ENCODE results near the gene MIAT. TPM values are rescaled to one million over a fixed set of nuclear protein-coding genes. Genes with fewer than 3 reads are reported as not detected.

Gene MIAT
- total and polyA plus RNA-seq, 2 of the 4 experiments (the other 2 are of a cell fraction), result 0.54 to 0.65 TPM

GRCh38 chr22:26713823-26714449 lies 56.5 kb downstream of the MIAT start:
- H3K4me3 ChIP-seq (ENCODE audit: insufficient read depth, low read depth, low read length), result no peak overlapping the region
- WGBS, 2 experiments (ENCODE audit: extremely low coverage in 2 of 2, insufficient read length in 1 of 2), result 61% methylated on average over 10 of the region's 12 CpGs; no CpG with 5 or more reads in 1 of the 2 experiments
- peak overlapping the region; percentile 47 for H2BK120ac ChIP-seq (ENCODE audit: low read depth, low read length)
- peaks cover 0 to 19% of the 10 kb centered on the region in 2 experiments; a peak in 2 of 4 replicates for H3K79me1 ChIP-seq (ENCODE audit: low read depth in 1 of 2, low read length in 2 of 2)
- peak overlapping the region; percentile 40; the same call in 1 of the 2 replicates for H2AK5ac ChIP-seq (ENCODE audit: low read depth, low read length)
- peaks cover 27% of the 10 kb centered on the region for H3K9me1 ChIP-seq (ENCODE audit: insufficient read depth, low read length)
- no TSS peak for BruUV-seq (replicated peaks)
- peak overlapping the region; percentile 25; the same call in 1 of the 2 replicates for H3K18ac ChIP-seq (ENCODE audit: low read depth, low read length)
- dilution Hi-C loops (cut with HindIII; ENCODE audit: low sequenced_read_pairs, unreplicated experiment), result no loop called here
- 0 out of 2 replicates have a peak, but pooled peaks cover 1% of the 10 kb centered on the region for H3K36me3 ChIP-seq (ENCODE audit: control insufficient read depth, insufficient read depth, low read length)
- in situ Hi-C loops (cut with MboI; ENCODE audit: low sequenced_read_pairs), result no loop called here
- ChIA-PET CTCF (no interaction called here), POLR2A (ENCODE audit: unreplicated experiment) (no interaction called here)
- no peak for TF ChIP-seq USF2 (IDR thresholded peaks at IDR 0.05; ENCODE audit: low read depth, low read length)
- no peak for TF ChIP-seq ELK1 (IDR thresholded peaks at IDR 0.05; ENCODE audit: borderline replicate concordance, low read depth, low read length)
- TF ChIP-seq FOS (IDR thresholded peaks at IDR 0.05; ENCODE audit: low read depth, low read length), result no peak
- no peak for TF ChIP-seq MXI1 (IDR thresholded peaks at IDR 0.05; ENCODE audit: borderline replicate concordance, low read depth, low read length)
- TF ChIP-seq CHD1 (IDR thresholded peaks at IDR 0.05; ENCODE audit: low read depth, low read length), result no peak
- TF ChIP-seq POLR2A (IDR thresholded peaks at IDR 0.05; ENCODE audit: low read depth, low read length), result no peak
- no peak overlapping the region for H3K9ac ChIP-seq (ENCODE audit: low read depth, low read length)
- peak overlapping the region; percentile 22; the same call in 1 of the 2 replicates for H4K5ac ChIP-seq (ENCODE audit: low read depth, low read length)
- H3K9me3 ChIP-seq (ENCODE audit: control insufficient read depth, insufficient read depth, low read length), result no peaks in the 10 kb centered on the region
- H2BK20ac ChIP-seq (ENCODE audit: low read depth, low read length), result peak overlapping the region; percentile 35
- no peak overlapping the region for H2BK5ac ChIP-seq (ENCODE audit: low read depth, low read length, poor library complexity, severe bottlenecking)
- intact Hi-C loops (cut with micrococcal nuclease), result no loop called here
- H2AFZ ChIP-seq (replicated peaks; ENCODE audit: low read length, poor library complexity), result peak overlapping the region; percentile 5
- no peak overlapping the region for H3K27ac ChIP-seq (ENCODE audit: insufficient read depth, low read length)
- peak overlapping the region; percentile 47; the same call in 1 of the 2 replicates for H3K4me2 ChIP-seq (ENCODE audit: low read depth, low read length)
- H3K4me1 ChIP-seq (ENCODE audit: control insufficient read depth, insufficient read depth, low read length), result peaks cover 33% of the 10 kb centered on the region
- no peak for DNase-seq
- H3K56ac ChIP-seq (ENCODE audit: extremely low read depth, insufficient read depth, low read length), result no peak overlapping the region
- no peak overlapping the region for H2AK9ac ChIP-seq (replicated peaks; ENCODE audit: low read depth, low read length, poor library complexity)
- H3K23ac ChIP-seq (ENCODE audit: low read depth, low read length), result no peak overlapping the region
- H4K91ac ChIP-seq (ENCODE audit: insufficient read depth, low read depth, low read length), result peak overlapping the region; percentile 40
- peak overlapping the region in 1 of 2 experiments; percentile 59; a peak in 2 of 4 replicates for H4K8ac ChIP-seq (ENCODE audit: low read depth in 2 of 2, low read length in 2 of 2)
- H3K14ac ChIP-seq (replicated peaks; ENCODE audit: low read depth, low read length), result peak overlapping the region; percentile 20
- no peaks in the 10 kb centered on the region; the same call in 1 of the 2 replicates for H4K20me1 ChIP-seq (ENCODE audit: insufficient read depth, low read length)
- no peaks in the 10 kb centered on the region for H3K27me3 ChIP-seq (ENCODE audit: control insufficient read depth, insufficient read depth, low read length)
- peak; percentile 8; the same call in 1 of the 2 replicates for ATAC-seq (ENCODE audit: low read depth)
- H3K4ac ChIP-seq (ENCODE audit: low read depth, low read length), result peak overlapping the region; percentile 47
- peak overlapping the region; percentile 35; the same call in 1 of the 3 replicates for H2BK15ac ChIP-seq (ENCODE audit: low read depth, low read length)

Measured in IMR-90 (cell line).